Measurements from ENCODE around the gene NVL. TPM values are rescaled to one million over a fixed set of nuclear protein-coding genes. Genes with fewer than 3 reads are reported as not detected.

The NVL gene
- total and polyA plus RNA-seq, 2 of the 8 experiments (the other 6 are each of a cell fraction or from before 2014, with no cell fraction given): 22.7 to 45.8 TPM

GRCh38 chr1:224217655-224218623, 112.0 kb downstream of the NVL start:
- H3K27me3 ChIP-seq (replicated peaks in 1 of 4; ENCODE audit: control insufficient read depth in 3 of 4, extremely low read depth in 1 of 4, insufficient read depth in 3 of 4, low read length in 3 of 4): no peaks in the 10 kb centered on the region
- TF ChIP-seq TBP (IDR thresholded peaks at IDR 0.05; ENCODE audit: low read depth, low read length) (no peak), CHD2 (IDR thresholded peaks at IDR 0.05; ENCODE audit: low read length) (no peak)

More at GRCh38 chr1:224217655-224218623, 112.0 kb downstream of the NVL start:
- Histone ChIP-seq H2BK5ac (ENCODE audit: low read depth, low read length) (no peak overlapping the region), H3K79me1 (ENCODE audit: low read depth, low read length) (no peaks in the 10 kb centered on the region), H3K9ac (replicated peaks in 1 of 4; ENCODE audit: extremely low read depth in 1 of 4, low read depth in 3 of 4, low read length in 3 of 4) (no peak overlapping the region), H4K91ac (replicated peaks; ENCODE audit: insufficient read length, low read length) (no peak overlapping the region), H2AFZ (ENCODE audit: low read length) (no peak overlapping the region), H2AK5ac (ENCODE audit: low read depth, low read length) (no peak overlapping the region), H3K9me3 (ENCODE audit: insufficient read depth in 2 of 2, low read depth in 1 of 2, low read length in 1 of 2) (no peaks in the 10 kb centered on the region; a peak in 1 of 4 replicates), H3K79me2 (ENCODE audit: control insufficient read depth in 1 of 2, insufficient read depth in 2 of 2, low read length in 2 of 2) (no peaks in the 10 kb centered on the region), H3K23me2 (ENCODE audit: low read depth, low read length) (no peaks in the 10 kb centered on the region), H3K14ac (ENCODE audit: insufficient read length) (no peak overlapping the region), H2BK15ac (ENCODE audit: low read length) (no peak overlapping the region), H3K4ac (replicated peaks; ENCODE audit: insufficient read length, low read depth, low read length) (no peak overlapping the region), H3K4me1 (replicated peaks in 1 of 4; ENCODE audit: control insufficient read depth in 3 of 4, insufficient read depth in 4 of 4, low read length in 3 of 4) (peaks cover 5 to 9% (median 7%) of the 10 kb centered on the region in 4 experiments; a peak in 6 of 7 replicates), H4K20me1 (replicated peaks in 1 of 2; ENCODE audit: control insufficient read depth in 1 of 2, insufficient read depth in 2 of 2, low read length in 2 of 2) (no peaks in the 10 kb centered on the region), H3K18ac (ENCODE audit: extremely low read depth, low read length) (no peak overlapping the region), H3K4me2 (ENCODE audit: insufficient read depth in 1 of 2, low read depth in 2 of 2, low read length in 2 of 2) (no peak overlapping the region), H3K4me3 (ENCODE audit: extremely low read depth in 1 of 4, insufficient read depth in 2 of 4, low read depth in 3 of 4, low read length in 4 of 4) (no peak overlapping the region), H2BK120ac (replicated peaks; ENCODE audit: low read depth, low read length) (no peak overlapping the region), H4K5ac (ENCODE audit: insufficient read length, low read depth, low read length) (no peak overlapping the region), H3K56ac (replicated peaks; ENCODE audit: insufficient read length, low read depth, low read length) (no peak overlapping the region), H2BK12ac (ENCODE audit: low read depth, low read length) (no peak overlapping the region), H3K27ac (ENCODE audit: low read depth, low read length) (no peak overlapping the region), H2BK20ac (ENCODE audit: low read length) (no peak overlapping the region), H4K8ac (ENCODE audit: extremely low read depth, insufficient read depth, low read length) (no peak overlapping the region), H3K23ac (ENCODE audit: insufficient read length) (no peak overlapping the region), H3K36me3 (ENCODE audit: control insufficient read depth in 2 of 4, insufficient read depth in 4 of 4, low read length in 3 of 4) (no peaks in the 10 kb centered on the region)
- FAIRE-seq (no peak), DNase-seq (ENCODE audit: low read depth in 1 of 2, low spot score in 2 of 2) (no peak)
- ChIA-PET POLR2A (ENCODE audit: partially characterized antibody) (interaction anchor here (0.6 kb wide), 1 partner anchor 217 kb away, joined by 4 read pairs; no protein-coding TSS in a partner anchor), CTCF (ENCODE audit: partially characterized antibody) (interaction anchor here (1.0 kb wide), 1 partner anchor 17 kb away, joined by 4 read pairs; no protein-coding TSS in a partner anchor)
- whole genome bisulfite sequencing, 2 experiments (ENCODE audit: extremely low coverage in 1 of 2, insufficient coverage in 1 of 2, insufficient read length in 1 of 2, insufficient replicate concordance in 2 of 2, low coverage in 1 of 2, low lambda C conversion rate in 2 of 2, missing lambda C conversion rate in 1 of 2): 91% methylated on average over 11 of the region's 11 CpGs; no CpG with 5 or more reads in 1 of the 2 experiments

Data from H1 (cell line).